K562 (cell line): Measurements from ENCODE around the gene C12orf60.

Source experiments
- BHLHE40 ChIP-seq: IDR thresholded peaks from 2 replicates; pipeline ENCODE4 v1.6.1; 2011; ENCODE audit warnings: low read length, improper control_type of control experiment
- CHD4 ChIP-seq: fragments of 200-600 bp; sonication (generic); IDR thresholded peaks from 3 replicates; pipeline ENCODE4 v1.6.1; 2012; ENCODE audit warnings: low read depth, mild to moderate bottlenecking, mixed read lengths, low read length, inconsistent platforms; ENCODE audit not compliant: insufficient read depth, insufficient replicate concordance, poor library complexity, severe bottlenecking
- MTF1 ChIP-seq: fragments of 250-450 bp; sonication (Bioruptor Pico); IDR thresholded peaks from 2 replicates; pipeline ENCODE4 v1.9.0; 2021; ENCODE audit warnings: moderate library complexity, mild to moderate bottlenecking, inconsistent platforms, borderline replicate concordance
- NR3C1 ChIP-seq: sonication (generic); formaldehyde crosslinking; IDR thresholded peaks from 2 replicates; pipeline ENCODE4 v1.8.1; 2022; ENCODE audit warnings: missing genetic modification reagents
- POLR2A ChIP-seq: fragments of 450-650 bp; conservative IDR thresholded peaks from 2 replicates; pipeline ENCODE4 v1.6.1; 2016
- POLR2AphosphoS5 ChIP-seq: IDR thresholded peaks from 2 replicates; pipeline ENCODE4 v1.6.1; 2011; ENCODE audit warnings: mild to moderate bottlenecking, low read depth, low read length, moderate library complexity; ENCODE audit not compliant: control insufficient read depth, insufficient read depth
- POLR2B ChIP-seq: fragments of 450-650 bp; IDR thresholded peaks from 2 replicates; pipeline ENCODE4 v1.6.1; 2018; ENCODE audit warnings: low read depth; ENCODE audit not compliant: partially characterized antibody
- SMAD1 ChIP-seq: fragments of 150-350 bp; IDR thresholded peaks from 2 replicates; pipeline ENCODE4 v1.6.1; 2014; ENCODE audit warnings: low read length, low read depth; ENCODE audit not compliant: partially characterized antibody
- SMAD3 ChIP-seq: fragments of 450-650 bp; formaldehyde crosslinking; conservative IDR thresholded peaks from 2 replicates; pipeline ENCODE4 v1.4.0; 2020; ENCODE audit warnings: mild to moderate bottlenecking
- TARDBP ChIP-seq: fragments of 450-650 bp; IDR thresholded peaks from 2 replicates; pipeline ENCODE4 v1.6.1; 2016
- TF ChIP-seq, protein P1 (sequence below): fragments of 450-650 bp; formaldehyde crosslinking; IDR thresholded peaks from 2 replicates; pipeline ENCODE4 v1.4.0; 2020; ENCODE audit warnings: mild to moderate bottlenecking, moderate library complexity
- TF ChIP-seq, protein P2 (sequence below), 3 experiments: IDR thresholded peaks in 2 of 3; conservative IDR thresholded peaks in 1 of 3; 2 replicates each; pipeline ENCODE4 v1.5.1; 2011 to 2012; ENCODE audit warnings: low read length in 3 of 3, mild to moderate bottlenecking in 3 of 3, control low read depth in 2 of 3, improper control_type of control experiment in 1 of 3, inconsistent platforms in 1 of 3, low read depth in 1 of 3, mixed read lengths in 1 of 3, moderate library complexity in 1 of 3; ENCODE audit not compliant: insufficient read depth in 2 of 3

DNA sequence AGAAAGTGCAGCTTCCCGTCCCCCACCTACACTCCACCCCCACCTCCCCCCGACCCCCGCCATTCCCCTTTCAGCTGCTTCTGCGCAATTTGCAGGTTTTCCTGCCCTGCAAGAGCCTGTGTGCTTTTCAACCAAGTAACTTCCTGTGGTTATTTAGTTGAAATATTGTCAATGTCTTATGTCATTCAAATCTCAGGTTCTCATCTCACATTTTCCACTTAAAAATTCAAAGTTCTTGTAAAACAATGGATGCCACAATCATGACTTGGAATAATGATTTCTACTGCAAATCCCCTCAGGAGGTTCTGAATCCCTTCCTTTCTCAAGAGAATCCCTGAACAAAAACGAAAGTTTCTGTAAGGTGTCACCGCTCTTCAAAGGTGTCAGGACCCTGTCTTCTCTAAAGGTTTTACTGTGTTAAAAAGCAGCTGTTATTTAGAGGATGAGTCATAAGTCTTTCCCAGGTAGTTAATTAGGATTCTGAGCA is 31.8 kb upstream of the C12orf60 start:
- no peak for TF ChIP-seq MTF1 (CRISPR knock-in tag)
- TF ChIP-seq, protein P1, sequence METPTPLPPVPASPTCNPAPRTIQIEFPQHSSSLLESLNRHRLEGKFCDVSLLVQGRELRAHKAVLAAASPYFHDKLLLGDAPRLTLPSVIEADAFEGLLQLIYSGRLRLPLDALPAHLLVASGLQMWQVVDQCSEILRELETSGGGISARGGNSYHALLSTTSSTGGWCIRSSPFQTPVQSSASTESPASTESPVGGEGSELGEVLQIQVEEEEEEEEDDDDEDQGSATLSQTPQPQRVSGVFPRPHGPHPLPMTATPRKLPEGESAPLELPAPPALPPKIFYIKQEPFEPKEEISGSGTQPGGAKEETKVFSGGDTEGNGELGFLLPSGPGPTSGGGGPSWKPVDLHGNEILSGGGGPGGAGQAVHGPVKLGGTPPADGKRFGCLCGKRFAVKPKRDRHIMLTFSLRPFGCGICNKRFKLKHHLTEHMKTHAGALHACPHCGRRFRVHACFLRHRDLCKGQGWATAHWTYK (CRISPR knock-in tag) = no peak
- no peak for TF ChIP-seq TARDBP
- no peak for TF ChIP-seq POLR2AphosphoS5
- TF ChIP-seq SMAD1 = no peak
- no peak for TF ChIP-seq POLR2B
- TF ChIP-seq BHLHE40 = no peak
- no peak for TF ChIP-seq NR3C1
- TF ChIP-seq, protein P2, sequence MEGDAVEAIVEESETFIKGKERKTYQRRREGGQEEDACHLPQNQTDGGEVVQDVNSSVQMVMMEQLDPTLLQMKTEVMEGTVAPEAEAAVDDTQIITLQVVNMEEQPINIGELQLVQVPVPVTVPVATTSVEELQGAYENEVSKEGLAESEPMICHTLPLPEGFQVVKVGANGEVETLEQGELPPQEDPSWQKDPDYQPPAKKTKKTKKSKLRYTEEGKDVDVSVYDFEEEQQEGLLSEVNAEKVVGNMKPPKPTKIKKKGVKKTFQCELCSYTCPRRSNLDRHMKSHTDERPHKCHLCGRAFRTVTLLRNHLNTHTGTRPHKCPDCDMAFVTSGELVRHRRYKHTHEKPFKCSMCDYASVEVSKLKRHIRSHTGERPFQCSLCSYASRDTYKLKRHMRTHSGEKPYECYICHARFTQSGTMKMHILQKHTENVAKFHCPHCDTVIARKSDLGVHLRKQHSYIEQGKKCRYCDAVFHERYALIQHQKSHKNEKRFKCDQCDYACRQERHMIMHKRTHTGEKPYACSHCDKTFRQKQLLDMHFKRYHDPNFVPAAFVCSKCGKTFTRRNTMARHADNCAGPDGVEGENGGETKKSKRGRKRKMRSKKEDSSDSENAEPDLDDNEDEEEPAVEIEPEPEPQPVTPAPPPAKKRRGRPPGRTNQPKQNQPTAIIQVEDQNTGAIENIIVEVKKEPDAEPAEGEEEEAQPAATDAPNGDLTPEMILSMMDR (IDR thresholded peaks at IDR 0.05 in 2 of 3, conservative IDR thresholded peaks at IDR 0.05 in 1 of 3; ENCODE audit: insufficient read depth in 2 of 3, low read depth in 1 of 3, low read length in 3 of 3) = no peak
- TF ChIP-seq SMAD3 (CRISPR knock-in tag) = no peak
- TF ChIP-seq POLR2A = no peak
- TF ChIP-seq CHD4 = no peak
